Activated CD8-positive, alpha-beta memory T cell treated with anti-CD3 and anti-CD28 coated beads for 24 hours (primary cell): ENCODE results near the gene OR10H4.
"Not testable (repeated sequence)": the region's sequence is repeated elsewhere in the genome, so short reads cannot be mapped to it uniquely, and the experiment has no call there.

Experiments
- DNase-seq: peaks from one replicate; pipeline ENCODE4 v3.0.0-alpha.2; 2020

The OR10H4 gene

GRCh38 chr19:15945301-15945700, 3.5 kb upstream of the OR10H4 start:
- no peak for DNase-seq

DNA sequence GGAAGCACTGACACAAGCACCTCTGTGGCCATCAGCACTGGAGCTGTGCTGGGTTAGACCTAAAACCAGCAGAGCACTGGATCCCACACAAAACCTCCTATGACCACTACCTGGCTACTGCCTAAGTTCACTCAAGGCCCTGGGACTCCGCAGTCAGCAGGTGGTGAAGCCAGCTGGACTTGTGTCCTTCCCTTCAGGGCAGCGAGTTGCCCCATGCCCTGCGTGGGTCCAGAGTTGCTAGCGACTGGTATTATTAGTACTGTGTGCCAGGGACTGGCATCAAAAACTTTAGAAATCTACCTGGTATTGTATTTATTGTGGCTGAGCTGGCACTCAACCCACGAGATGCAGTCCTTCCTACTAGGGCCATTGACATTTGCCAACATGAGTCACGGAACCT, 6.0 kb downstream of the OR10H4 start:
- no peak for DNase-seq

DNA sequence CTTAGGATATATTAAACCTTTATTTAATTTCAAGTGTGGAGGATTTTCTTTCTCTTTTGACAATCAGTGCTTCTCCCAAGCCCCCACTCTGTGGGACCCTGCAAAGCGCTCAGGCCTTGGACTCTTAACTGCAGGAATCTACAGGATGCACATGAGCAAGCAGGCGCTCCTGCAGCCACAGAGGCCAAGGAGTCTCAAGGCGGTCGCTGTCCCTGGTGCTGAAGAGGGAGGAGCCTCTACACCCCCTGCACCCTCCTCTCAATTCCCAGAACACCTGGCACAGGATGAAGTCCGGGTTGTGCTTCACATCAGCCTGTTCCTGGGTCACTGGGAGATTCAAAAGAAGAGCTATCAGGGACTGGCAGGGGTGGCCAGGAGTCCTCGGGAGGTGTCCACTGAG, 13.5 kb downstream of the OR10H4 start:
- DNase-seq = no peak

- no peak for DNase-seq
Measured at GRCh38 chr19:15964231-15964630, 15.4 kb downstream of the OR10H4 start.

GRCh38 chr19:15971224-15971780, 22.5 kb downstream of the OR10H4 start:
- DNase-seq = no peak

GRCh38 chr19:15972043-15972442, 23.2 kb downstream of the OR10H4 start:
- DNase-seq = not testable (repeated sequence)

GRCh38 chr19:15974856-15975255, 26.0 kb downstream of the OR10H4 start:
- no peak for DNase-seq

- DNase-seq = no peak
Measured at GRCh38 chr19:15976836-15977689, 28.3 kb downstream of the OR10H4 start.

DNA sequence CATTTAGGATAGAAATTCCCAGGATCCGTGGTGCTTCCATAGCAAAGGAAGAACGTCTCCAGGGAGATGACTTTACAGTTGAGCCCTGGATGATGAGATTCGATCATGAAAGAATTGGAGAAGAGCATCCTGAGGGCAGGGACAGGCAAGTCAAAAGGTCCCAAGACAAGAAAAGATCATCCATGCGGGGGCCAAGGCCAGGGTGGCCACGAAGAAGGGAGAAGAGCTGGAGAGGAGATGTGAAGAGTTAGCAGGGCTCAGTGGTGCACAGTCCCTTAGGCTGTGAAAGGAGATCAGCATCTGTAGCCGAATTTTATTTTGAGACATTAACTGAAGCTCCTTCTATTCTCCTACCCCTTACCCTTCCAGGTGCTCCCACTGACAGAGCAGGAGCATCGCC, 28.9 kb downstream of the OR10H4 start:
- no peak for DNase-seq

DNA sequence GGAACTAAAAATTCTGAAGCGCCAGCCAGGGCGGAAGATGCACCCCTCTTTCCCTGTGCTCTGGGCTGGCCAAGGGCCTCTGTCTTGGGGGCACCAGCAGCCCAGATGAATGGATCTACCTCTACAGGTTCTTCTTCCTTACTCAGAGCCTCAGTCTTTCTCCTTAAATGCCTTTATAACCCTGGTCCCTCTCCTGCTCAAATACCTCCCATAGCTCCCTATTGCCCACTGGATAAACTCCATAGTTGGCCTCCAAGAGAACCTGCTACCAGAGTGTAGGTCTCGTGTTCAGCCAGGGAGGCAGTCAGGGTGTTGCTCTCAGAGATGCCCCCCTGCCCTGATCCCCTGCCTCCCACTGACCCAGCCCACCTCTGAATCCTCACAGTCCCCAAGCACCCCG, 30.5 kb downstream of the OR10H4 start:
- no peak for DNase-seq

GRCh38 chr19:15985831-15986230, 37.0 kb downstream of the OR10H4 start:
- not testable (repeated sequence) for DNase-seq

GRCh38 chr19:15986701-15987100, 37.9 kb downstream of the OR10H4 start:
- no peak for DNase-seq

DNA sequence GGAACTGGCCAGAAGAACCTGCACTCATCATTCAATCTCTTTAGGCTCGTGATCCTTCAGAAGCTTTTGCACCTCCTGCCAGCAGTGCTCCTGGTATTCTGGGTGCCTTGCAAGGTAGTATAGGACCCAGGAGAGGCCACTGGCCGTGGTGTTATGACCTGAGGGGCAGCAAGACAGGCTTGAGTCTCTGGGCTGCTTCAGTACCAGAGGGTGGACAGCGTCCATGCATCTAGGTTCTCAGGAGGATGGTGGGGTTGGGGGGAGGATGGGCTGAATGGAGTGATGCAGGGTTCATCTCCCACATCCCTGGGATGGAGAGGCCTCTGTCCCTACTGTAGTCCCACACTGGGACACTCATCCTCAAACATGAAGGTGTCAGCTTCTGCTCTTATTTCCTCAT, 41.1 kb downstream of the OR10H4 start:
- DNase-seq = no peak

GRCh38 chr19:15991602-15992001, 42.8 kb downstream of the OR10H4 start:
- no peak for DNase-seq

- DNase-seq = no peak
Measured at GRCh38 chr19:15992014-15992413, 43.2 kb downstream of the OR10H4 start.

GRCh38 chr19:15995536-15995935, 46.7 kb downstream of the OR10H4 start:
- no peak for DNase-seq

- DNase-seq = no peak
Measured at GRCh38 chr19:15998166-15998565, 49.4 kb downstream of the OR10H4 start.
